Heart left ventricle (tissue), 16 donors: ENCODE data around the gene ZNF691. TPM values are rescaled to one million over a fixed set of nuclear protein-coding genes. Genes with fewer than 3 reads are reported as not detected.
A peak's percentile ranks its signal among the peaks of the same experiment; 100 is the strongest.

Experiments
- ATAC-seq, 4 donors: fragments of 200-7000 bp; cut with Tn5 transposase; one replicate each; pipeline ENCODE4 v1.9.1; 2020 to 2022; ENCODE audit warnings: moderate library complexity in 4 of 4, mild to moderate bottlenecking in 3 of 4, moderate number of reproducible peaks in 1 of 4
- DNase-seq, 5 donors: peaks; one replicate each; pipeline ENCODE4 v3.0.0-alpha.2; 2020
- H3K27ac ChIP-seq, 12 donors: fragments of 200-600 bp; sonication (generic) in 4 of 12; one replicate each; pipeline versions ENCODE4 v1.5.0 to v1.8.0; 2016 to 2022; ENCODE audit warnings: mild to moderate bottlenecking in 2 of 12
- H3K27me3 ChIP-seq, 9 donors: fragments of 200-600 bp; sonication (generic) in 2 of 9; one replicate each; pipeline versions ENCODE4 v1.5.1 to v1.8.0; 2016 to 2022; ENCODE audit warnings: mild to moderate bottlenecking in 3 of 9
- H3K36me3 ChIP-seq, 9 donors: fragments of 200-600 bp; sonication (generic) in 2 of 9; one replicate each; pipeline versions ENCODE4 v1.5.0 to v1.8.0; 2018 to 2022; ENCODE audit warnings: mild to moderate bottlenecking in 2 of 9
- H3K4me1 ChIP-seq, 12 donors: fragments of 200-600 bp; sonication (generic) in 4 of 12; one replicate each; pipeline versions ENCODE4 v1.5.0 to v1.8.0; 2016 to 2022; ENCODE audit warnings: mild to moderate bottlenecking in 3 of 12
- H3K4me3 ChIP-seq, 12 donors: fragments of 200-600 bp; sonication (generic) in 4 of 12; one replicate each; pipeline versions ENCODE4 v1.5.0 to v1.8.0; 2017 to 2022; ENCODE audit warnings: mild to moderate bottlenecking in 9 of 12, moderate library complexity in 4 of 12
- H3K9me3 ChIP-seq, 12 donors: fragments of 200-600 bp; sonication (generic) in 4 of 12; one replicate each; pipeline versions ENCODE4 v1.5.0 to v1.8.0; 2016 to 2022; ENCODE audit warnings: mild to moderate bottlenecking in 1 of 12
- POLR2A ChIP-seq, 2 donors: fragments of 450-650 bp; IDR thresholded peaks; one replicate each; pipeline ENCODE4 v1.6.1; 2017; ENCODE audit warnings: antibody characterized with exemption in 2 of 2, mild to moderate bottlenecking in 2 of 2, moderate library complexity in 2 of 2
- WGBS, 4 donors: extraction: QIAGEN DNeasy Blood & Tissue Kit in 2 of 4; methylation state at CpG; one replicate each; pipeline versions ENCODE4 v1.1.5 to v1.1.7; 2013 to 2018; 5-methylcytosine and 5-hydroxymethylcytosine counted together
- intact Hi-C, 10 donors: fragments of 100-400 bp; cut with DNase I; formaldehyde crosslinking; loops; one replicate each; pipeline versions ENCODE4 v1.11.1 to v1.14.2; 2022
- polyA plus RNA-seq, 2 donors: library from polyadenylated mRNA; stranded (reverse); fragments of 200-250 nt; gene quantifications; one replicate each; pipeline ENCODE4 v1.2.3, GENCODE V29; 2013
- total RNA-seq, 9 donors: library from RNA; depleted of rRNA in 2 of 9; stranded (reverse); fragments of >200 nt in 2 of 9; fragmentation: NEBNext Ultra II Directional in 3 of 9; extraction: Animal tissue kit (Norgen Biotek cat#: 25700) in 3 of 9; gene quantifications; one replicate each; pipeline versions ENCODE4 v1.1.0 to v1.2.4, GENCODE V29; 2016 to 2023
- TF ChIP-seq, protein P1 (sequence below), 12 donors: fragments of 200-600 bp; sonication (generic) in 4 of 12; IDR thresholded peaks; one replicate each; pipeline versions ENCODE4 v1.5.0 to v1.8.0; 2018 to 2022; ENCODE audit warnings: antibody characterized with exemption in 12 of 12, mild to moderate bottlenecking in 5 of 12
- donor health status: ischemic (EF 13 %, LVEDD 7.1; RV severe dilation, severe dysfunction).
- donor health status: healthy with polysubstance abuse.
- donor health status: DM: no; HTN: yes; CAD: no.
- donor health status: DM: no; HTN: no; CAD: no.
- donor health status: ischemic (EF 25% LVEDD 6.9; RV normal size, moderate dysfunction).
- donor health status: ischemic (EF 25% LVEDD 5.7; RV mildly dilated, moderate dysfunction).
- donor health status: healthy.
- donor health status: DM: yes; HTN: yes; CAD: no.
- donor health status: ischemic (EF 35%, LVEDD 5.7; RV mildly dilated, moderate dysfunction).
- donor health status: nonischemic (EF 11% LVEDD 7.7; RV severe dilation, severe dysfunction).
- donor health status: DM: yes; HTN: yes; CAD: no.
- donor health status: PGD.
- donor health status: ischemic (EF 29% LVEDD 5.4; RV normal size, mild dysfunction).
- donor health status: nonischemic (EF 23%, LVEDD 6.1; RV moderate dilation, normal function).

The ZNF691 gene
- total and polyA plus RNA-seq, 11 donors: 4.9 to 11.6 (median 8.0) TPM

- no peaks in the 10 kb centered on the region for H3K9me3 ChIP-seq
- 45 to 77% (median 65%) methylated on average over 3 of the region's 3 CpGs for WGBS, 4 donors
- no peaks in the 10 kb centered on the region for H3K27me3 ChIP-seq
- H3K27ac ChIP-seq: no peak overlapping the region
- ATAC-seq: peak in 1 of 4 donors; percentile 53
- TF ChIP-seq, protein P1, sequence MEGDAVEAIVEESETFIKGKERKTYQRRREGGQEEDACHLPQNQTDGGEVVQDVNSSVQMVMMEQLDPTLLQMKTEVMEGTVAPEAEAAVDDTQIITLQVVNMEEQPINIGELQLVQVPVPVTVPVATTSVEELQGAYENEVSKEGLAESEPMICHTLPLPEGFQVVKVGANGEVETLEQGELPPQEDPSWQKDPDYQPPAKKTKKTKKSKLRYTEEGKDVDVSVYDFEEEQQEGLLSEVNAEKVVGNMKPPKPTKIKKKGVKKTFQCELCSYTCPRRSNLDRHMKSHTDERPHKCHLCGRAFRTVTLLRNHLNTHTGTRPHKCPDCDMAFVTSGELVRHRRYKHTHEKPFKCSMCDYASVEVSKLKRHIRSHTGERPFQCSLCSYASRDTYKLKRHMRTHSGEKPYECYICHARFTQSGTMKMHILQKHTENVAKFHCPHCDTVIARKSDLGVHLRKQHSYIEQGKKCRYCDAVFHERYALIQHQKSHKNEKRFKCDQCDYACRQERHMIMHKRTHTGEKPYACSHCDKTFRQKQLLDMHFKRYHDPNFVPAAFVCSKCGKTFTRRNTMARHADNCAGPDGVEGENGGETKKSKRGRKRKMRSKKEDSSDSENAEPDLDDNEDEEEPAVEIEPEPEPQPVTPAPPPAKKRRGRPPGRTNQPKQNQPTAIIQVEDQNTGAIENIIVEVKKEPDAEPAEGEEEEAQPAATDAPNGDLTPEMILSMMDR (IDR thresholded peaks at IDR 0.05): no peak
- TF ChIP-seq POLR2A (IDR thresholded peaks at IDR 0.05): no peak
- no peak overlapping the region for H3K4me3 ChIP-seq
- peaks cover 0 to 9% (median 0%) of the 10 kb centered on the region in 12 donors for H3K4me1 ChIP-seq
- no peak for DNase-seq
- intact Hi-C loops: no loop called here
- H3K36me3 ChIP-seq: peaks cover 0 to 21% (median 6%) of the 10 kb centered on the region in 9 donors
Observed at GRCh38 chr1:42837709-42838108, 8.7 kb upstream of the ZNF691 start.

DNA sequence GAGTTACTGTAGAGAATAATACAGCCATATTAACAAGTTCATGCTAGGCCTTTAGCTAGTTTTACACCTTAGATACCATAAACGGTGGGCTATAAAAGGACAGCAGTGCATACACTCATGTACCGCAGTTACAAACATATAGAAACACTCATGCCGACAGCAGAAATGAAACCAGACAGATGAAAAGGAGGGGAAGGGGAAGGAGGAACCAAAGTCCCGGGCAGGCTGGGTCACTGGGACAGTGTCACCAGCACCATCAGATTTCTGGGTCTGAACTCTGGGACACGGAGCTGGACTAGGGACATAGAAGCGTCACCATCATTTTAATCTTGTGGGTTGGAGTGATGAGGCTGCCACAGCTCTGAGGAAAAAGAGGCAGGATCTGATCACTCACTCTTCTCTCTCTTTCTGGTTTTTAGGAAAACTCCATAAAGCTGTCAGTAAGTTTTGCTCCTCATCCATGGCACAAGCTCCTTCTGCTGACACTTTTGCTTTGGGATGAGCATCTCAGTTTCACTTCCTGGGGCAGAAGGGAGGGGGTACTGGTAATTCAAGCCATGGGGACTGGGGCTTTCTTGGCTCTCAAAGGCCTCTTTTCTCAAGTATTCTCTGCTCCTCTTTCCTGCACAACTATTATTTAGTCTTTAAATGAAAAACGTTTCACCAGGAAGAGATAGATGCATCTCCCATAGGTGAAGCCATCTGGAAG lies 7.8 kb upstream of the ZNF691 start:
- H3K36me3 ChIP-seq: peaks cover 0 to 23% (median 11%) of the 10 kb centered on the region in 9 donors
- H3K9me3 ChIP-seq: no peaks in the 10 kb centered on the region
- no peak for DNase-seq
- H3K27ac ChIP-seq: peak overlapping the region in 1 of 12 donors; percentile 44
- H3K4me3 ChIP-seq: no peak overlapping the region
- peak in 1 of 4 donors; percentile 24 for ATAC-seq
- intact Hi-C loops: no loop called here
- H3K4me1 ChIP-seq: peaks cover 0 to 9% (median 0%) of the 10 kb centered on the region in 12 donors
- 82 to 88% (median 85%) methylated on average over 7 of the region's 7 CpGs for WGBS, 4 donors
- H3K27me3 ChIP-seq: no peaks in the 10 kb centered on the region
- TF ChIP-seq, protein P1 (IDR thresholded peaks at IDR 0.05): no peak
- TF ChIP-seq POLR2A (IDR thresholded peaks at IDR 0.05): no peak

GRCh38 chr1:42841010-42841409 lies 5.4 kb upstream of the ZNF691 start:
- TF ChIP-seq, protein P1 (IDR thresholded peaks at IDR 0.05): no peak
- TF ChIP-seq POLR2A (IDR thresholded peaks at IDR 0.05): no peak
- intact Hi-C loops: no loop called here
- ATAC-seq: peak in 2 of 4 donors; percentile 35 to 44
- Histone ChIP-seq H3K4me3 (no peak overlapping the region), H3K27me3 (no peaks in the 10 kb centered on the region), H3K36me3 (peaks cover 0 to 19% (median 9%) of the 10 kb centered on the region in 9 donors), H3K4me1 (peaks cover 0 to 21% (median 6%) of the 10 kb centered on the region in 12 donors), H3K9me3 (no peaks in the 10 kb centered on the region), H3K27ac (no peak overlapping the region)
- 68 to 72% (median 69%) methylated on average over 3 of the region's 3 CpGs for WGBS, 4 donors
- no peak for DNase-seq

GRCh38 chr1:42841440-42842147 lies 4.8 kb upstream of the ZNF691 start:
- DNase-seq: no peak
- Histone ChIP-seq H3K4me3 (no peak overlapping the region), H3K27ac (no peak overlapping the region), H3K9me3 (no peaks in the 10 kb centered on the region), H3K36me3 (peaks cover 0 to 19% (median 9%) of the 10 kb centered on the region in 9 donors), H3K27me3 (no peaks in the 10 kb centered on the region), H3K4me1 (peaks cover 0 to 21% (median 6%) of the 10 kb centered on the region in 12 donors)
- intact Hi-C loops: no loop called here
- ATAC-seq: no peak
- TF ChIP-seq POLR2A (IDR thresholded peaks at IDR 0.05): no peak
- TF ChIP-seq, protein P1 (IDR thresholded peaks at IDR 0.05): no peak
- 92 to 98% (median 93%) methylated on average over 2 of the region's 2 CpGs for WGBS, 4 donors
